HepG2 (cell line): ENCODE results near the gene RPL36AL. TPM values are rescaled to one million over a fixed set of nuclear protein-coding genes. Genes with fewer than 3 reads are reported as not detected.

Source experiments
- CCAR2 ChIP-seq: fragments of 200-400 bp; formaldehyde crosslinking; optimal IDR thresholded peaks from 2 replicates; pipeline ENCODE3; 2018; ENCODE audit warnings: low read depth, mild to moderate bottlenecking, low read length, moderate library complexity
- CENPX ChIP-seq: sonication (generic); formaldehyde crosslinking; IDR thresholded peaks from 2 replicates; pipeline ENCODE4 v1.9.0; 2021; ENCODE audit warnings: mild to moderate bottlenecking, missing genetic modification reagents, moderate library complexity
- ETV6 ChIP-seq: sonication (generic); formaldehyde crosslinking; conservative IDR thresholded peaks from 2 replicates; pipeline ENCODE4 v1.4.0; 2020; ENCODE audit warnings: missing genetic modification reagents
- GATAD1 ChIP-seq: IDR thresholded peaks from 2 replicates; pipeline ENCODE4 v1.6.1; 2016; ENCODE audit warnings: missing genetic modification reagents, missing compliant biosample characterization
- GRHL1 ChIP-seq: sonication (generic); formaldehyde crosslinking; conservative IDR thresholded peaks from 2 replicates; pipeline ENCODE4 v1.8.0; 2022; ENCODE audit warnings: missing genetic modification reagents
- KAT2B ChIP-seq: fragments of 150-350 bp; IDR thresholded peaks from 2 replicates; pipeline ENCODE4 v1.6.1; 2014; ENCODE audit warnings: low read depth, low read length, borderline replicate concordance
- MLLT10 ChIP-seq: sonication (generic); formaldehyde crosslinking; IDR thresholded peaks from 2 replicates; pipeline ENCODE4 v1.4.0; 2020; ENCODE audit warnings: missing genetic modification reagents
- RFXAP ChIP-seq: sonication (generic); formaldehyde crosslinking; IDR thresholded peaks from 2 replicates; pipeline ENCODE4 v1.4.0; 2020; ENCODE audit warnings: missing genetic modification reagents, borderline replicate concordance
- TEAD3 ChIP-seq: optimal IDR thresholded peaks from 2 replicates; pipeline ENCODE3; 2016; ENCODE audit warnings: borderline replicate concordance
- TRIM22 ChIP-seq: fragments of 450-650 bp; IDR thresholded peaks from 2 replicates; pipeline ENCODE4 v1.6.1; 2017
- ZIK1 ChIP-seq: sonication (generic); formaldehyde crosslinking; IDR thresholded peaks from 2 replicates; pipeline ENCODE4 v1.5.0; 2020; ENCODE audit warnings: mild to moderate bottlenecking, low read depth, missing genetic modification reagents, borderline replicate concordance
- ZNF225 ChIP-seq: sonication (generic); formaldehyde crosslinking; IDR thresholded peaks from 2 replicates; pipeline ENCODE4 v1.4.0; 2020; ENCODE audit warnings: mild to moderate bottlenecking, missing genetic modification reagents
- ZNF382 ChIP-seq: sonication (generic); formaldehyde crosslinking; IDR thresholded peaks from 2 replicates; pipeline ENCODE4 v1.5.0; 2020; ENCODE audit warnings: missing genetic modification reagents, mild to moderate bottlenecking, borderline replicate concordance
- ZNF414 ChIP-seq: sonication (generic); formaldehyde crosslinking; IDR thresholded peaks from 2 replicates; pipeline ENCODE4 v1.5.0; 2020; ENCODE audit warnings: missing genetic modification reagents
- ZNF646 ChIP-seq: sonication (generic); formaldehyde crosslinking; IDR thresholded peaks from 2 replicates; pipeline ENCODE4 v1.9.0; 2021; ENCODE audit warnings: mild to moderate bottlenecking, missing genetic modification reagents
- ZUFSP ChIP-seq: sonication (generic); formaldehyde crosslinking; IDR thresholded peaks from 2 replicates; pipeline ENCODE4 v1.9.0; 2021; ENCODE audit warnings: missing genetic modification reagents, mild to moderate bottlenecking, borderline replicate concordance
- polyA plus RNA-seq, 8 experiments: library from polyadenylated mRNA; depleted of rRNA in 3 of 8; stranded (reverse) in 7 of 8; unstranded in 1 of 8; fragments of >200 nt; fragmentation: Illumina TruSeq in 4 of 8; extraction: Trizol in 4 of 8; gene quantifications; 2 replicates each; pipeline versions ENCODE4 v1.2.1 to v1.2.3, GENCODE V29; 2011 to 2016; ENCODE audit warnings: low read depth in 4 of 8, missing spikeins in 1 of 8, mixed read lengths in 1 of 8; ENCODE audit not compliant: insufficient read depth in 1 of 8
- total RNA-seq, 5 experiments: library from RNA; depleted of rRNA; stranded (reverse); fragments of >200 nt; fragmentation: Illumina TruSeq; extraction: Trizol; gene quantifications; 2 replicates each; pipeline ENCODE4 v1.2.3, GENCODE V29; 2016; ENCODE audit warnings: low read depth in 1 of 5

Gene RPL36AL
- total and polyA plus RNA-seq, 2 of the 13 experiments (the other 11 are each of a cell fraction or from before 2014, with no cell fraction given) = 90.0 to 294 TPM

- TF ChIP-seq GRHL1 (CRISPR knock-in tag) (no peak), ZNF225 (CRISPR knock-in tag) (no peak), MLLT10 (CRISPR knock-in tag) (no peak), ZNF414 (CRISPR knock-in tag) (no peak), ZIK1 (CRISPR knock-in tag) (no peak), ETV6 (no peak), ZNF382 (CRISPR knock-in tag) (no peak), TEAD3 (CRISPR knock-in tag) (peak; percentile 17), TRIM22 (no peak), KAT2B (no peak), GATAD1 (CRISPR knock-in tag) (no peak), ZNF646 (CRISPR knock-in tag) (peak; percentile 83; the same call in 1 of the 2 replicates), RFXAP (CRISPR knock-in tag) (no peak), ZUFSP (no peak), CCAR2 (no peak), CENPX (no peak)
These were observed 39.4 kb upstream of the RPL36AL start (continued) for GRCh38 chr14:49659526-49660455.
